PFSK-1 (cell line): ENCODE data around the gene COMMD7.

ENCODE experiments used
- FOXP2 ChIP-seq: optimal IDR thresholded peaks from 2 replicates; pipeline ENCODE3; 2011; ENCODE audit warnings: borderline replicate concordance, control low read depth, inconsistent platforms; ENCODE audit not compliant: insufficient read depth; ENCODE audit errors: extremely low read length, extremely low read depth
- POLR2AphosphoS5 ChIP-seq: IDR thresholded peaks from 2 replicates; pipeline ENCODE4 v1.6.1; 2012; ENCODE audit warnings: low read depth, mild to moderate bottlenecking, control low read depth, low read length, moderate library complexity
- SIN3A ChIP-seq: IDR thresholded peaks from 2 replicates; pipeline ENCODE4 v1.6.1; 2012; ENCODE audit warnings: mild to moderate bottlenecking, low read length, moderate library complexity, borderline replicate concordance; ENCODE audit not compliant: insufficient read depth
- TF ChIP-seq, protein P1 (sequence below), 2 experiments: IDR thresholded peaks; 2 replicates each; pipeline versions ENCODE4 v1.6.1 to v1.8.0; 2011 to 2012; ENCODE audit warnings: low read depth in 2 of 2, low read length in 2 of 2, control low read depth in 1 of 2, inconsistent platforms in 1 of 2, mild to moderate bottlenecking in 1 of 2, moderate library complexity in 1 of 2; ENCODE audit not compliant: insufficient read depth in 1 of 2

DNA sequence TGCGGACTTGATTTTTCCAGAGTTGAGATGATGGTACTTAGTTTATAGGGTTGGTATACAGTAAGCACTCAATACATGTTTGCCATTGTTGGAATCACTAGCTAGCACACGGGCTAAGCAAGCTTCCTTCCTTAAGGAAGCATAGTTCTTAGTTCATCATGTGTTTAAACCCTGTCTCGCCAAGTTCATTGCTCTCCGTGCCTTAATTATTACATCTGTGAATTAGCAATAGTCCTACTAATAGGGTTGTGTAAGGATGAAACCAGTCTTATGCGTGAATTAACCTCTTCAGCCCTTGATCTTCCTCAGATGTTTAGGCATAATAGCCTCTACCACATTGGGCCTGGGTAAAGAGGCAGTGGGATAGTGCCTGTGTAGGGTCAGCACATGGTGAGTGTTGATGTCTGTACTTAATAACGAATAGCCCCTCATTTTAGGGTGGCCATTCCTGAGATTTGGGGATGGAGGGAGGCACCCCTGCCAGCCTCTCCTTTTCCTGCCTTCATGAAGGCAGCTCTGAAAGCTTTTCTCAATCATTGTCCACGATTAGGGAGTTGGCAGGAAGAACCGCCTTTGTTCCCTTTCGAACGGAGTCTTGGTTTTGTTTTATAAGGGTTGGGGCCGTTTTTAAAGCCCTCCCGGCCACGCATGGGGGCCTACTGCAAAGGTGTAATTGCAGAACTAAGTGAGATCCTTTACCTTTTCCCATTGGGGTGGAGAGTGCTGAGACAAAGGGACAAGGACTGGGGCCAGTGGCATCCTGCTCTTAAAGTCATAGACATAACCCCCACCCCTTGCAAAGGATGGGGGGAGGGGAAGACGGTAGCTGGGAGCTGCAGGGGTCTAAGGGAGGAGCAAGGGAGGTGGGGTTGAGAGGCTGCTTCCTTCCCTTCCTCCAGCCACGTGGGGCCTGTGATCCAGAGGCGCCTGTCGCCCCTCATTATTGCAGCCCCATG lies 21.0 kb upstream of the COMMD7 start:
- TF ChIP-seq POLR2AphosphoS5 (no peak), SIN3A (no peak), FOXP2 (no peak)
- TF ChIP-seq, protein P1, sequence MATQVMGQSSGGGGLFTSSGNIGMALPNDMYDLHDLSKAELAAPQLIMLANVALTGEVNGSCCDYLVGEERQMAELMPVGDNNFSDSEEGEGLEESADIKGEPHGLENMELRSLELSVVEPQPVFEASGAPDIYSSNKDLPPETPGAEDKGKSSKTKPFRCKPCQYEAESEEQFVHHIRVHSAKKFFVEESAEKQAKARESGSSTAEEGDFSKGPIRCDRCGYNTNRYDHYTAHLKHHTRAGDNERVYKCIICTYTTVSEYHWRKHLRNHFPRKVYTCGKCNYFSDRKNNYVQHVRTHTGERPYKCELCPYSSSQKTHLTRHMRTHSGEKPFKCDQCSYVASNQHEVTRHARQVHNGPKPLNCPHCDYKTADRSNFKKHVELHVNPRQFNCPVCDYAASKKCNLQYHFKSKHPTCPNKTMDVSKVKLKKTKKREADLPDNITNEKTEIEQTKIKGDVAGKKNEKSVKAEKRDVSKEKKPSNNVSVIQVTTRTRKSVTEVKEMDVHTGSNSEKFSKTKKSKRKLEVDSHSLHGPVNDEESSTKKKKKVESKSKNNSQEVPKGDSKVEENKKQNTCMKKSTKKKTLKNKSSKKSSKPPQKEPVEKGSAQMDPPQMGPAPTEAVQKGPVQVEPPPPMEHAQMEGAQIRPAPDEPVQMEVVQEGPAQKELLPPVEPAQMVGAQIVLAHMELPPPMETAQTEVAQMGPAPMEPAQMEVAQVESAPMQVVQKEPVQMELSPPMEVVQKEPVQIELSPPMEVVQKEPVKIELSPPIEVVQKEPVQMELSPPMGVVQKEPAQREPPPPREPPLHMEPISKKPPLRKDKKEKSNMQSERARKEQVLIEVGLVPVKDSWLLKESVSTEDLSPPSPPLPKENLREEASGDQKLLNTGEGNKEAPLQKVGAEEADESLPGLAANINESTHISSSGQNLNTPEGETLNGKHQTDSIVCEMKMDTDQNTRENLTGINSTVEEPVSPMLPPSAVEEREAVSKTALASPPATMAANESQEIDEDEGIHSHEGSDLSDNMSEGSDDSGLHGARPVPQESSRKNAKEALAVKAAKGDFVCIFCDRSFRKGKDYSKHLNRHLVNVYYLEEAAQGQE (IDR thresholded peaks at IDR 0.05; ENCODE audit: insufficient read depth in 1 of 2, low read depth in 2 of 2, low read length in 2 of 2), result no peak
